MM.1S (cell line): Measurements from ENCODE around the gene GARIN5A.

Experiments used
- DNase-seq: peaks from one replicate; pipeline ENCODE4 v3.0.0-alpha.2; 2015
- H2AFZ ChIP-seq: fragments of 300-600 bp; sonication (generic); 2 replicates; pipeline ENCODE4 v1.6.0; 2016; ENCODE audit warnings: antibody characterized with exemption, low read length
- H3F3A ChIP-seq: fragments of 300-600 bp; sonication (generic); 2 replicates; pipeline ENCODE4 v1.6.1; 2016; ENCODE audit warnings: mild to moderate bottlenecking, antibody characterized with exemption, low read length, moderate library complexity, mixed read lengths; ENCODE audit not compliant: insufficient read depth
- H3K27ac ChIP-seq: fragments of 300-600 bp; sonication (generic); 2 replicates; pipeline ENCODE4 v1.5.1; 2016; ENCODE audit warnings: mild to moderate bottlenecking, low read length
- H3K27me3 ChIP-seq: fragments of 300-600 bp; sonication (generic); replicated peaks from 2 replicates; pipeline ENCODE4 v1.6.0; 2016; ENCODE audit warnings: low read length; ENCODE audit not compliant: insufficient read depth
- H3K36me3 ChIP-seq: fragments of 300-600 bp; sonication (generic); replicated peaks from 2 replicates; pipeline ENCODE4 v1.6.1; 2016; ENCODE audit warnings: mild to moderate bottlenecking, low read length, mixed read lengths; ENCODE audit not compliant: insufficient read depth
- H3K4me1 ChIP-seq: fragments of 300-600 bp; sonication (generic); 2 replicates; pipeline ENCODE4 v1.6.1; 2016; ENCODE audit warnings: low read length, mixed read lengths
- H3K4me2 ChIP-seq: fragments of 300-600 bp; sonication (generic); 2 replicates; pipeline ENCODE4 v1.6.0; 2016; ENCODE audit warnings: low read depth, low read length
- H3K4me3 ChIP-seq: fragments of 300-600 bp; sonication (generic); 2 replicates; pipeline ENCODE4 v1.5.1; 2016; ENCODE audit warnings: low read length, mixed read lengths
- H3K79me2 ChIP-seq: fragments of 300-600 bp; sonication (generic); 2 replicates; pipeline ENCODE4 v1.6.1; 2016; ENCODE audit warnings: mixed run types, low read length, mixed read lengths
- H3K9ac ChIP-seq: fragments of 300-600 bp; sonication (generic); 2 replicates; pipeline ENCODE4 v1.6.1; 2016; ENCODE audit warnings: low read length, mixed read lengths
- H3K9me2 ChIP-seq: fragments of 300-600 bp; sonication (generic); replicated peaks from 2 replicates; pipeline ENCODE4 v1.6.1; 2016; ENCODE audit warnings: mild to moderate bottlenecking, low read length, mixed read lengths; ENCODE audit not compliant: insufficient read depth
- H3K9me3 ChIP-seq: fragments of 300-600 bp; sonication (generic); replicated peaks from 2 replicates; pipeline ENCODE4 v1.6.1; 2016; ENCODE audit warnings: mild to moderate bottlenecking, low read length, mixed read lengths; ENCODE audit not compliant: insufficient read depth
- H4K20me1 ChIP-seq: fragments of 300-600 bp; sonication (generic); 2 replicates; pipeline ENCODE4 v1.6.1; 2016; ENCODE audit warnings: mild to moderate bottlenecking, low read length, moderate library complexity, mixed read lengths; ENCODE audit not compliant: insufficient read depth
- EZH2 ChIP-seq: fragments of 300-600 bp; sonication (generic); optimal IDR thresholded peaks from 2 replicates; pipeline ENCODE3; 2017; ENCODE audit warnings: low read depth, mild to moderate bottlenecking, antibody characterized with exemption, low read length, mixed read lengths
- EZH2phosphoT487 ChIP-seq: fragments of 300-600 bp; sonication (generic); IDR thresholded peaks from 2 replicates; pipeline ENCODE4 v1.6.1; 2018; ENCODE audit warnings: antibody characterized with exemption, low read length
- TF ChIP-seq, protein P1 (sequence below): fragments of 300-600 bp; sonication (generic); IDR thresholded peaks from 2 replicates; pipeline ENCODE4 v1.5.1; 2016; ENCODE audit warnings: antibody characterized with exemption, low read length, mixed read lengths

The GARIN5A gene

DNA sequence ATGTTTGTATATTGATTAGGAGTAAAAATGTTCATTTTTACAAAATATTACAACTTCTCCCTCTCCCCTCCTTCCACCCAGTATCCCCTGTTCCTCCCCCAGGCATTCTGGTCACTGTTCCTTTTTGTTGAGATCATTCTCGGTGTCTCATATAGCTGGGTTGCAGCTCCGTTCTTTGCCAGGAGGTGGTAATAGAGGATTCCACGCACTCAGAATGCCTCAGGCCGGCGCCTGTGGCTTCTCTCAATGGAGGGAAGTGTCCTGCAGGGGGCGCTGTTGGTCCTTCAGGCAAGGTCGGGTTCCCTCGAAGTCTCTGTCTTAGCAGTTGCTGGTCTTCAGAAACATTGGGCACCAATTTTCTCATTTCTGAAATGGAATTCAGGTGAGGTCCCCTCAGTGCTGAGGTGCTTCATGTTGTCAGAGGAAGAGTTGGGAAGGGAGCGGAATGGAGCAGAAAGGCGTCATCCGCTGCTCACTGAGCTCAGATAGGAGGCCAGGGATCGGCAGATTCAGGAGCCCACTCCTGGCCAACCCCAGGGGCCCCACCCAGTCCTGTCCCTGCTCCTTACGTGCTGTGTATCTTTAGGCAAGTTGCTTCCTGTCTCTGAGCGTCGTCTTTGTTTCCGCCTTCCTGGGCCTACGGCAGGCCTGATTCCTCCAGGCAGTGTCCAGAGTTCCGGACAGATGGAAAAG lies 10.3 kb upstream of the GARIN5A start:
- no peak overlapping the region for H3K9ac ChIP-seq
- no peaks in the 10 kb centered on the region for H3K27me3 ChIP-seq
- H3K9me3 ChIP-seq = no peaks in the 10 kb centered on the region
- TF ChIP-seq, protein P1, sequence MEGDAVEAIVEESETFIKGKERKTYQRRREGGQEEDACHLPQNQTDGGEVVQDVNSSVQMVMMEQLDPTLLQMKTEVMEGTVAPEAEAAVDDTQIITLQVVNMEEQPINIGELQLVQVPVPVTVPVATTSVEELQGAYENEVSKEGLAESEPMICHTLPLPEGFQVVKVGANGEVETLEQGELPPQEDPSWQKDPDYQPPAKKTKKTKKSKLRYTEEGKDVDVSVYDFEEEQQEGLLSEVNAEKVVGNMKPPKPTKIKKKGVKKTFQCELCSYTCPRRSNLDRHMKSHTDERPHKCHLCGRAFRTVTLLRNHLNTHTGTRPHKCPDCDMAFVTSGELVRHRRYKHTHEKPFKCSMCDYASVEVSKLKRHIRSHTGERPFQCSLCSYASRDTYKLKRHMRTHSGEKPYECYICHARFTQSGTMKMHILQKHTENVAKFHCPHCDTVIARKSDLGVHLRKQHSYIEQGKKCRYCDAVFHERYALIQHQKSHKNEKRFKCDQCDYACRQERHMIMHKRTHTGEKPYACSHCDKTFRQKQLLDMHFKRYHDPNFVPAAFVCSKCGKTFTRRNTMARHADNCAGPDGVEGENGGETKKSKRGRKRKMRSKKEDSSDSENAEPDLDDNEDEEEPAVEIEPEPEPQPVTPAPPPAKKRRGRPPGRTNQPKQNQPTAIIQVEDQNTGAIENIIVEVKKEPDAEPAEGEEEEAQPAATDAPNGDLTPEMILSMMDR = peak; percentile 60
- TF ChIP-seq EZH2 = no peak
- H3K27ac ChIP-seq = no peak overlapping the region
- H4K20me1 ChIP-seq = no peaks in the 10 kb centered on the region
- H3F3A ChIP-seq = no peaks in the 10 kb centered on the region
- no peaks in the 10 kb centered on the region for H3K79me2 ChIP-seq
- peak; percentile 37 for DNase-seq
- 0 out of 2 replicates have a peak, but pooled peaks cover 5% of the 10 kb centered on the region for H3K36me3 ChIP-seq
- no peaks in the 10 kb centered on the region for H3K9me2 ChIP-seq
- H2AFZ ChIP-seq = no peak overlapping the region
- H3K4me1 ChIP-seq = no peaks in the 10 kb centered on the region
- no peak overlapping the region for H3K4me2 ChIP-seq
- no peak overlapping the region for H3K4me3 ChIP-seq

DNA sequence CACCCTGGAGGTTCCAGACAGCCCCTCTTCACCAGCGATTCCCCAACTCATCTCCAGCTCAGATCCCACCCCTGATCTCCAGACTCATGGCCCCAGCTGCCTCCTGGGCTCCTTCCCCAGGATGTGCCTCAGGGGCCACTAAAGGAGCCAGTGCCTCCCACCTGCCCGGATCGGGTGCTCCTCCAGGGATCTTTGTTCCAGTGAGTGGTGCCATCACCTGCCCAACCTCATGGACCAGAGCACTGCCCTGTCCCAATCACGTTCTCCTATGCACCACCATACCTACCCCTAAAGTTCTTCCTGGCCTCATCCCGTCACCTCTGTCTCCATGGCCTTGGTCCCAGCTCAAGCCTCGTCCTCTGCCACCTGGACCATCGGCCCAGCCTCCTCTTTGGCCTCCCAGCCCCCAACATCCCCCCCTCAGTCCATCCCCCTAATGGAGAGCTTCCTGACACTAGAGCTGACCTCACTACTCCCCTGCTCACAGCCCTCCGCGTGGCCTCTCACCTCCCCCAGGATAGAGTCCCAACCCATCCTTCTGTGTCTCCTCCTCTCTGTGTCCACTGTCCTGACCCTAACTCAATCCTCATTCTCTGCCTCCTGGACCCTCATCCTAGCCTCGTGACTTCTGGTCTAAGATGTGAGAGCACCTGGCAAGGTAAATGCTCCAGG lies 8.8 kb upstream of the GARIN5A start:
- H2AFZ ChIP-seq = no peak overlapping the region
- no peak overlapping the region for H3K4me3 ChIP-seq
- no peaks in the 10 kb centered on the region for H3K79me2 ChIP-seq
- H3K27me3 ChIP-seq = no peaks in the 10 kb centered on the region
- H3K27ac ChIP-seq = no peak overlapping the region
- H3F3A ChIP-seq = no peaks in the 10 kb centered on the region
- H3K36me3 ChIP-seq = 0 out of 2 replicates have a peak, but pooled peaks cover 5% of the 10 kb centered on the region
- H3K9me2 ChIP-seq = no peaks in the 10 kb centered on the region
- no peak overlapping the region for H3K9ac ChIP-seq
- H4K20me1 ChIP-seq = no peaks in the 10 kb centered on the region
- no peak for DNase-seq
- no peaks in the 10 kb centered on the region for H3K9me3 ChIP-seq
- TF ChIP-seq EZH2 (no peak), EZH2phosphoT487 (no peak)
- TF ChIP-seq, protein P1 = no peak
- no peak overlapping the region for H3K4me2 ChIP-seq
- H3K4me1 ChIP-seq = no peaks in the 10 kb centered on the region

DNA sequence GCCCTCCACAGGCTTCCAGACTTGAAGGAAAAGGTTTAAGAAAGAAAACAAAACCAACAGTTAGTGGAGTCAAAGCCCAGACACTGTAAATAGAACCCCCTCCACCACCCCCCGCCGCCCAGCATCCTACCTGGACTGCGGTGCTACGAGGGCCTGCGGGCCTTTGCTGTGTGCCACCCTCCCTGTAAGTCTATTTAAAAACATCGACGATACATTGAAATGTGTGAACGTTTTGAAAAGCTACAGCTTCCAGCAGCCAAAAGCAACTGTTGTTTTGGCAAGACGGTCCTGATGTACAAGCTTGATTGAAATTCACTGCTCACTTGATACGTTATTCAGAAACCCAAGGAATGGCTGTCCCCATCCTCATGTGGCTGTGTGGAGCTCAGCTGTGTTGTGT lies 6.3 kb upstream of the GARIN5A start:
- Histone ChIP-seq H3K36me3 (0 out of 2 replicates have a peak, but pooled peaks cover 5% of the 10 kb centered on the region), H3K27me3 (no peaks in the 10 kb centered on the region), H3K27ac (no peak overlapping the region), H3K9me3 (no peaks in the 10 kb centered on the region), H3K4me1 (no peaks in the 10 kb centered on the region), H3K79me2 (peaks cover 17% of the 10 kb centered on the region), H3F3A (no peaks in the 10 kb centered on the region), H3K9ac (no peak overlapping the region), H2AFZ (no peak overlapping the region), H3K9me2 (no peaks in the 10 kb centered on the region), H3K4me2 (no peak overlapping the region), H3K4me3 (no peak overlapping the region), H4K20me1 (0 out of 2 replicates have a peak, but pooled peaks cover 3% of the 10 kb centered on the region)
- TF ChIP-seq EZH2 = no peak
- no peak for TF ChIP-seq EZH2phosphoT487
- DNase-seq = no peak
